Measurements from ENCODE around the gene PLCB4. TPM values are rescaled to one million over a fixed set of nuclear protein-coding genes. Genes with fewer than 3 reads are reported as not detected.

PLCB4 gene
- total RNA-seq, 1 experiment from 2014 or later: 12.9 TPM

DNA sequence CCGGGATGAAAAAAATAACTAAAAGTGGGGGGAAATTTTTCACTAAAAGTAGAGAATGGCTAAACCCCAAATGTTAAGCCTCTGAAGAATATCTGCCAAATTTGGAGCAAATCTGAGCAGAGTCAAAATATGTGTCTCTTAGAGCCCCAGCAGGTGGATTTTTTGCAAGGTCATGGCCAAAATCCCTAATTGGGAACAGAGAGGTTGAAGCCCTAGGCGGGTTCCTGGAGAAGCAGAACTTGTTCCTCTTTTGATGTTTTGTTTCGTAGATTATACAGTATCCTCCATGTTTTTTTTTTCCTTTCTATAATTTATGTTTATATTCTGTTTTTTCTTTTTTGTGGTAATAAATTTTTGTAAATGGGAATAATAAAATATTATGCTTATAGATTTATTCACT is 94.4 kb downstream of the PLCB4 start:
- H3K36me3 Mint-ChIP-seq (ENCODE audit: insufficient read depth, unreplicated experiment): no peaks in the 10 kb centered on the region
- no peak for DNase-seq
- intact Hi-C loops (cut with micrococcal nuclease; ENCODE audit: unreplicated experiment): no loop called here
- TF ChIP-seq, protein P1, sequence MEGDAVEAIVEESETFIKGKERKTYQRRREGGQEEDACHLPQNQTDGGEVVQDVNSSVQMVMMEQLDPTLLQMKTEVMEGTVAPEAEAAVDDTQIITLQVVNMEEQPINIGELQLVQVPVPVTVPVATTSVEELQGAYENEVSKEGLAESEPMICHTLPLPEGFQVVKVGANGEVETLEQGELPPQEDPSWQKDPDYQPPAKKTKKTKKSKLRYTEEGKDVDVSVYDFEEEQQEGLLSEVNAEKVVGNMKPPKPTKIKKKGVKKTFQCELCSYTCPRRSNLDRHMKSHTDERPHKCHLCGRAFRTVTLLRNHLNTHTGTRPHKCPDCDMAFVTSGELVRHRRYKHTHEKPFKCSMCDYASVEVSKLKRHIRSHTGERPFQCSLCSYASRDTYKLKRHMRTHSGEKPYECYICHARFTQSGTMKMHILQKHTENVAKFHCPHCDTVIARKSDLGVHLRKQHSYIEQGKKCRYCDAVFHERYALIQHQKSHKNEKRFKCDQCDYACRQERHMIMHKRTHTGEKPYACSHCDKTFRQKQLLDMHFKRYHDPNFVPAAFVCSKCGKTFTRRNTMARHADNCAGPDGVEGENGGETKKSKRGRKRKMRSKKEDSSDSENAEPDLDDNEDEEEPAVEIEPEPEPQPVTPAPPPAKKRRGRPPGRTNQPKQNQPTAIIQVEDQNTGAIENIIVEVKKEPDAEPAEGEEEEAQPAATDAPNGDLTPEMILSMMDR (IDR thresholded peaks at IDR 0.05; ENCODE audit: unreplicated experiment): no peak
- no peak overlapping the region for H3K27ac Mint-ChIP-seq (ENCODE audit: unreplicated experiment)
- H3K27me3 Mint-ChIP-seq (ENCODE audit: unreplicated experiment): no peaks in the 10 kb centered on the region
- no TSS peak for BruUV-seq (replicated peaks)
- H3K4me1 Mint-ChIP-seq (ENCODE audit: low read depth, unreplicated experiment): no peaks in the 10 kb centered on the region
- CTCF ChIA-PET: no interaction called here
- no peak overlapping the region for H3K4me3 Mint-ChIP-seq (ENCODE audit: low read depth, unreplicated experiment)
- no peaks in the 10 kb centered on the region for H3K9me3 Mint-ChIP-seq (ENCODE audit: low read depth, unreplicated experiment)

DNA sequence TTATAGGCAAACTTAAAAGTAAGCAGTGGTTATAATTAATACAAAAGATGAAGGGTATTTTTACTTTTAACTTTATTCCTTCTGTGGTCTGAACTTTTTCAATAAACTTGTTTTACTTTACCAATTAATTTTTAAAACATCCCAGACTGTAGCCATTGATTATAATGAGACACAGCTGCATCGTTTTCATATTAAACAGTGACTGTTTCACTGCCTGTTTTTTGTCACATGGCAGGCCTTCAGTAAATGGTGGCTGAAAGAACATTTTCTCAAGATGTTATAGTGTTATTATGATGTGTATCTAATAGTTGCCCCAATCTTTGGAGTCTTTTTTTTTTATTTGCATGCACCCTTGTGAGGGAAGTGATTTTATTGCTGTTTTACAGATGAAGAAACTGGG is 95.1 kb downstream of the PLCB4 start:
- no peak overlapping the region for H3K27ac Mint-ChIP-seq (ENCODE audit: unreplicated experiment)

DNA sequence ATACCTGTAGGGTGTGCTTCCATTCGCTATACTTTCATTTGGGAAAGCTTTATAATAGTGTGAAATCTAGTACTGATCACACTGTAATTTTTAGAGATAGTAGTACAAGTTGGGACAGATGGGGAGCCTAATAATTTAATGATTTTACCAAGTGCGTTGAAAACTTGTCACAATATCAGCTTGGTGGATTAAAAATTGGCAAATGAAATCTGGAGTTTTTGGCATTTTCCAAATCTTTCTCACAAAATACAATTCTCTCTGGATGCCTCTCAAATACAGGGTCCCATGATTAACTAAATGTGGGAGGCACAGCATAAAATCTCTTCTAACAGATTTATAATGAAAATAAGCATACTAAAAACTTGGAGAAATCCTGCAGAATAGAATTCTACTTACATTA is 96.4 kb downstream of the PLCB4 start:
- H3K4me1 Mint-ChIP-seq (ENCODE audit: low read depth, unreplicated experiment): no peaks in the 10 kb centered on the region
- H3K27ac Mint-ChIP-seq (ENCODE audit: unreplicated experiment): no peak overlapping the region
- no peak for DNase-seq
- intact Hi-C loops (cut with micrococcal nuclease; ENCODE audit: unreplicated experiment): no loop called here
- TF ChIP-seq, protein P1 (IDR thresholded peaks at IDR 0.05; ENCODE audit: unreplicated experiment): no peak
- no TSS peak for BruUV-seq (replicated peaks)
- no peaks in the 10 kb centered on the region for H3K27me3 Mint-ChIP-seq (ENCODE audit: unreplicated experiment)
- H3K9me3 Mint-ChIP-seq (ENCODE audit: low read depth, unreplicated experiment): no peaks in the 10 kb centered on the region
- no peaks in the 10 kb centered on the region for H3K36me3 Mint-ChIP-seq (ENCODE audit: insufficient read depth, unreplicated experiment)
- H3K4me3 Mint-ChIP-seq (ENCODE audit: low read depth, unreplicated experiment): no peak overlapping the region
- CTCF ChIA-PET: no interaction called here

More for the DNA sequence above, 95.1 kb downstream of the PLCB4 start:
- no peaks in the 10 kb centered on the region for H3K27me3 Mint-ChIP-seq (ENCODE audit: unreplicated experiment)
- DNase-seq: no peak
- intact Hi-C loops (cut with micrococcal nuclease; ENCODE audit: unreplicated experiment): no loop called here
- no peak overlapping the region for H3K4me3 Mint-ChIP-seq (ENCODE audit: low read depth, unreplicated experiment)
- H3K4me1 Mint-ChIP-seq (ENCODE audit: low read depth, unreplicated experiment): no peaks in the 10 kb centered on the region
- BruUV-seq (replicated peaks): no TSS peak
- no peaks in the 10 kb centered on the region for H3K36me3 Mint-ChIP-seq (ENCODE audit: insufficient read depth, unreplicated experiment)
- TF ChIP-seq, protein P1 (IDR thresholded peaks at IDR 0.05; ENCODE audit: unreplicated experiment): no peak
- no peaks in the 10 kb centered on the region for H3K9me3 Mint-ChIP-seq (ENCODE audit: low read depth, unreplicated experiment)
- CTCF ChIA-PET: no interaction called here

DNA sequence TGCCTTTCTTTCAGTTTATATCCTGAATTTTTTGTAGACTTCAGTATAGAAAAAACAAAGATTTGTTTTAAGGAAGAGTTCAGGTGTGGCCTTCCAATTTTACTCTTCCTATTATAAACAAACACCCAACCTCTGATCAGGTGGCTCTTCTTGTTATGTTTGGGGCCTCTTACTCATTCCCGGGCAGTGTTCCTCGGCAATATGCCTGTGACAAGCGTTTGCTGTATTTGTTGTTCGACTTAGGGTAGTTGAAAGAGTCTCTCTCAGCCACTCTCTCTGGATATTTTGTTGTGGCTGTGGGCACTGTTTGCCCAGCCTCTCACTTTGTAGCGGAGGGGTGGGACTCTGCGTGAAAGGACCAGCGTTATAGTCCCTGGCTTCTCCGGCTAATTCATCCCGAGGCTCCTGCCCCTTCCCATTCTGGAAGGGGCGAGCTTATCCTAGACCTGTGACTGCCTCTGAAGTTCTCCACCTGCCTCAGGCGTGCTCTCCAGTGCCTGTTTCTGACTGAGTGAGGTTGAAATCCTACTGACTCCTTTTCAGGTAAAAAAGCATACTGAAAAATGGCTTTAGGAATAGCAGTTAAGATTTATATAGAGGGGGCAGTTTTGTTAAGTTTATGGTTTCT is 97.4 kb downstream of the PLCB4 start:
- Mint-ChIP-seq H3K4me1 (ENCODE audit: low read depth, unreplicated experiment) (no peaks in the 10 kb centered on the region), H3K36me3 (ENCODE audit: insufficient read depth, unreplicated experiment) (no peaks in the 10 kb centered on the region), H3K4me3 (ENCODE audit: low read depth, unreplicated experiment) (no peak overlapping the region), H3K9me3 (ENCODE audit: low read depth, unreplicated experiment) (no peaks in the 10 kb centered on the region), H3K27ac (ENCODE audit: unreplicated experiment) (no peak overlapping the region), H3K27me3 (ENCODE audit: unreplicated experiment) (no peaks in the 10 kb centered on the region)
- no peak for DNase-seq
- TF ChIP-seq, protein P1 (IDR thresholded peaks at IDR 0.05; ENCODE audit: unreplicated experiment): no peak
- CTCF ChIA-PET: no interaction called here
- intact Hi-C loops (cut with micrococcal nuclease; ENCODE audit: unreplicated experiment): no loop called here
- no TSS peak for BruUV-seq (replicated peaks)
